ENCODE measurements around the gene DENND1A. TPM values are rescaled to one million over a fixed set of nuclear protein-coding genes. Genes with fewer than 3 reads are reported as not detected.

DENND1A gene
- total and polyA plus RNA-seq, 2 of the 13 experiments (the other 11 are each of a cell fraction or from before 2014, with no cell fraction given): 14.8 to 30.1 TPM

DNA sequence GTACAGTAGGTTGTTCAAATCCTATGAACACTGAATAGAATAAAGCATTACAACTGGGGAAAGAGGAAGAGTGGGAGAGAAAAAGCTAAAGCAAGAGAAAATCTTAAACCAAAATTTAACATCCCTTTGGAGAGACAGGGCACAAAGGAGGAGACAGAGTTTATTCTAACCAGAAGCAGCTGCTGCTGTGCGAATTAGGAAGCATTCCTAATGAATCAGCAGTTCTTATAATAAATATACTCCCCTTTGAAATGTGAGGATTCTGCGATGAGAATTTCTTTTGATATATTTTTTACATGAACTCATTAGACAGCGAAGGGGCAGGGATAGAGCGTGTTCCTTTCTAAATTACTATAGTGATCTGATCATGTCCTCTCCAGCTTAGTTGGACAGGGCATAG is 233.4 kb downstream of the DENND1A start:
- in situ Hi-C loops (cut with HindIII; ENCODE audit: extremely low pct_ligation_motif_present, low pct_unique_long_range_greater_than_20kb): no loop called here
- Histone ChIP-seq H3K36me3 (replicated peaks in 1 of 2; ENCODE audit: control insufficient read depth in 1 of 2, insufficient read depth in 2 of 2, low read length in 2 of 2) (no peaks in the 10 kb centered on the region; a peak in 1 of 5 replicates), H3K4me1 (ENCODE audit: insufficient read depth, low read length) (no peaks in the 10 kb centered on the region), H4K20me1 (ENCODE audit: insufficient read depth, low read length) (no peaks in the 10 kb centered on the region), H3K27ac (ENCODE audit: extremely low read length, insufficient read depth, low read length) (no peak overlapping the region), H3K9ac (ENCODE audit: insufficient read depth, low read depth, low read length) (no peak overlapping the region), H3K9me3 (ENCODE audit: low read length) (no peaks in the 10 kb centered on the region), H3K79me2 (ENCODE audit: insufficient read depth, low read length) (no peaks in the 10 kb centered on the region), H3K4me3 (replicated peaks in 1 of 3; ENCODE audit: insufficient read depth in 1 of 3, low read depth in 2 of 3, low read length in 3 of 3) (no peak overlapping the region), H3K27me3 (ENCODE audit: control insufficient read depth in 1 of 2, insufficient read depth in 2 of 2, low read length in 2 of 2) (no peaks in the 10 kb centered on the region), H2AFZ (ENCODE audit: low read length) (no peak overlapping the region), H3K4me2 (ENCODE audit: low read depth, low read length) (no peak overlapping the region)
- ChIA-PET POLR2A (no interaction called here), CTCF (ENCODE audit: low intra/inter-chr PET ratio, low total read pairs) (no interaction called here)
- ATAC-seq (no peak), FAIRE-seq (no peak), DNase-seq (ENCODE audit: low spot score) (no peak)
- 94% methylated on average over 4 of the region's 4 CpGs for WGBS (ENCODE audit: low lambda C conversion rate)
- TF ChIP-seq HNRNPLL (IDR thresholded peaks at IDR 0.05; ENCODE audit: low read depth, low read length, poor library complexity, severe bottlenecking) (no peak), MAFG (CRISPR knock-in tag; IDR thresholded peaks at IDR 0.05) (no peak), CSRNP2 (CRISPR knock-in tag; conservative IDR thresholded peaks at IDR 0.05; ENCODE audit: low read depth) (no peak), ERF (CRISPR knock-in tag; IDR thresholded peaks at IDR 0.05) (no peak), NFIC (IDR thresholded peaks at IDR 0.05; ENCODE audit: low read length) (no peak), NONO (IDR thresholded peaks at IDR 0.05) (no peak), NONO (CRISPR knock-in tag; conservative IDR thresholded peaks at IDR 0.05) (no peak), AHR (CRISPR knock-in tag; IDR thresholded peaks at IDR 0.05) (no peak), ASH2L (IDR thresholded peaks at IDR 0.05; ENCODE audit: insufficient read length, low read depth, low read length) (no peak), TSC22D2 (CRISPR knock-in tag; IDR thresholded peaks at IDR 0.05; ENCODE audit: borderline replicate concordance) (no peak), ZNF891 (CRISPR knock-in tag; IDR thresholded peaks at IDR 0.05) (no peak)
- TF ChIP-seq, protein P1, sequence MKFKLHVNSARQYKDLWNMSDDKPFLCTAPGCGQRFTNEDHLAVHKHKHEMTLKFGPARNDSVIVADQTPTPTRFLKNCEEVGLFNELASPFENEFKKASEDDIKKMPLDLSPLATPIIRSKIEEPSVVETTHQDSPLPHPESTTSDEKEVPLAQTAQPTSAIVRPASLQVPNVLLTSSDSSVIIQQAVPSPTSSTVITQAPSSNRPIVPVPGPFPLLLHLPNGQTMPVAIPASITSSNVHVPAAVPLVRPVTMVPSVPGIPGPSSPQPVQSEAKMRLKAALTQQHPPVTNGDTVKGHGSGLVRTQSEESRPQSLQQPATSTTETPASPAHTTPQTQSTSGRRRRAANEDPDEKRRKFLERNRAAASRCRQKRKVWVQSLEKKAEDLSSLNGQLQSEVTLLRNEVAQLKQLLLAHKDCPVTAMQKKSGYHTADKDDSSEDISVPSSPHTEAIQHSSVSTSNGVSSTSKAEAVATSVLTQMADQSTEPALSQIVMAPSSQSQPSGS (CRISPR knock-in tag; IDR thresholded peaks at IDR 0.05): no peak
- intact Hi-C loops (cut with micrococcal nuclease; ENCODE audit: unreplicated experiment): no loop called here
- BruUV-seq (replicated peaks): no TSS peak
